Sigmoid colon (tissue), 7 donors: Measurements from ENCODE around the gene RRP7A. TPM values are rescaled to one million over a fixed set of nuclear protein-coding genes. Genes with fewer than 3 reads are reported as not detected.
"Not testable (repeated sequence)": the region's sequence is repeated elsewhere in the genome, so short reads cannot be mapped to it uniquely, and the experiment has no call there.

ENCODE experiments used
- DNase-seq: peaks from one replicate; pipeline ENCODE4 v3.0.0-alpha.2; 2019
- H3K27ac ChIP-seq, 4 donors: fragments of 200-600 bp; sonication (generic); one replicate each; pipeline ENCODE4 v1.5.1; 2016 to 2019; ENCODE audit warnings: mild to moderate bottlenecking in 1 of 4
- H3K27me3 ChIP-seq, 3 donors: fragments of 200-600 bp; sonication (generic); one replicate each; pipeline ENCODE4 v1.5.1; 2019; ENCODE audit warnings: mild to moderate bottlenecking in 1 of 3
- H3K36me3 ChIP-seq, 4 donors: fragments of 200-600 bp; sonication (generic); one replicate each; pipeline ENCODE4 v1.5.1; 2016 to 2019
- H3K4me1 ChIP-seq, 4 donors: fragments of 200-600 bp; sonication (generic); one replicate each; pipeline ENCODE4 v1.5.1; 2017 to 2019
- H3K4me3 ChIP-seq, 4 donors: fragments of 200-600 bp; sonication (generic); one replicate each; pipeline ENCODE4 v1.5.1; 2017 to 2019; ENCODE audit warnings: mild to moderate bottlenecking in 2 of 4, moderate library complexity in 1 of 4
- H3K9me3 ChIP-seq, 4 donors: fragments of 200-600 bp in 3 of 4; sonication (generic) in 3 of 4; one replicate each; pipeline versions ENCODE4 v1.5.1 to v1.6.1; 2013 to 2019
- EP300 ChIP-seq, 4 donors: sonication (generic); formaldehyde crosslinking; IDR thresholded peaks; one replicate each; pipeline ENCODE4 v1.6.1; 2017; ENCODE audit warnings: antibody characterized with exemption in 4 of 4
- POLR2A ChIP-seq, 2 donors: fragments of 450-650 bp; IDR thresholded peaks; one replicate each; pipeline ENCODE4 v1.6.1; 2016; ENCODE audit warnings: antibody characterized with exemption in 2 of 2, mild to moderate bottlenecking in 2 of 2, moderate library complexity in 2 of 2
- POLR2AphosphoS5 ChIP-seq, 4 donors: sonication (generic); formaldehyde crosslinking; IDR thresholded peaks; one replicate each; pipeline ENCODE4 v1.6.1; 2017; ENCODE audit warnings: antibody characterized with exemption in 4 of 4
- WGBS, 2 donors: extraction: QIAGEN DNeasy Blood & Tissue Kit; methylation state at CpG; one replicate each; pipeline ENCODE4 v1.1.7; 2013; 5-methylcytosine and 5-hydroxymethylcytosine counted together
- intact Hi-C: fragments of 100-400 bp; cut with DNase I; formaldehyde crosslinking; loops from one replicate; pipeline ENCODE4 v1.15.1; 2023
- polyA plus RNA-seq, 3 donors: library from polyadenylated mRNA; stranded (reverse); fragments of 200-250 nt; gene quantifications; one replicate each; pipeline ENCODE4 v1.2.3, GENCODE V29; 2013
- total RNA-seq, 4 donors: library from RNA; depleted of rRNA; stranded (reverse); fragments of >200 nt; gene quantifications; one replicate each; pipeline ENCODE4 v1.1.0, GENCODE V29; 2016
- TF ChIP-seq, protein P1 (sequence below), 4 experiments: fragments of 450-650 bp in 3 of 4; fragments of 200-600 bp in 1 of 4; IDR thresholded peaks; one replicate each; pipeline ENCODE4 v1.5.1; 2016 to 2019; ENCODE audit warnings: antibody characterized with exemption in 4 of 4, mild to moderate bottlenecking in 3 of 4, moderate library complexity in 2 of 4
- donor health status: healthy with polysubstance abuse.
- donor health status: Bipolar disorder and iron deficiency.
- donor health status: healthy.

The RRP7A gene
- total and polyA plus RNA-seq, 7 donors = 6.6 to 39.9 (median 19.6) TPM

DNA sequence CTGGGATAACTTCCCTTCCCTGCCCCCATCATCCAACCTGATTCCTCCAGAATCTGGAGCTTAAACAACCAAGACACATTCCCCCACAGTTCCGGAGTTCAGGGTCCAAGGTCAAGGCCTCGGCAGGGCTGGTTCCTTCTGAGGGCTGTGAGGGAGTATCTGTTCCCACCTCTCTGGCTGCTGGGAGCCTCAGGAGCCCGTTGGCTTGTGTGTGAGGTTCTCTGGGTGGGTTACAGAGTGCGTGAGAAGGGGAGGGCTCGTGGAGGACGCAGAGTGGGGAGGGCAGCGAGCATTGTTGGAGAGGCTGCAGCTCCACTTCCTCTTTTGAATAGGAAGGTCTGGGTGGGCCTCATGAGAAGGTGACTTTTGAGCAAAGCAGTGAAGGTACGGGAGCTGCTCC lies 42.7 kb upstream of the RRP7A start:
- no peaks in the 10 kb centered on the region for H3K27me3 ChIP-seq
- 41 to 42% methylated on average over 8 of the region's 8 CpGs for WGBS, 2 donors
- no peak for TF ChIP-seq POLR2A (IDR thresholded peaks at IDR 0.05)
- no peak for TF ChIP-seq EP300 (IDR thresholded peaks at IDR 0.05)
- TF ChIP-seq POLR2AphosphoS5 (IDR thresholded peaks at IDR 0.05) = no peak
- TF ChIP-seq, protein P1, sequence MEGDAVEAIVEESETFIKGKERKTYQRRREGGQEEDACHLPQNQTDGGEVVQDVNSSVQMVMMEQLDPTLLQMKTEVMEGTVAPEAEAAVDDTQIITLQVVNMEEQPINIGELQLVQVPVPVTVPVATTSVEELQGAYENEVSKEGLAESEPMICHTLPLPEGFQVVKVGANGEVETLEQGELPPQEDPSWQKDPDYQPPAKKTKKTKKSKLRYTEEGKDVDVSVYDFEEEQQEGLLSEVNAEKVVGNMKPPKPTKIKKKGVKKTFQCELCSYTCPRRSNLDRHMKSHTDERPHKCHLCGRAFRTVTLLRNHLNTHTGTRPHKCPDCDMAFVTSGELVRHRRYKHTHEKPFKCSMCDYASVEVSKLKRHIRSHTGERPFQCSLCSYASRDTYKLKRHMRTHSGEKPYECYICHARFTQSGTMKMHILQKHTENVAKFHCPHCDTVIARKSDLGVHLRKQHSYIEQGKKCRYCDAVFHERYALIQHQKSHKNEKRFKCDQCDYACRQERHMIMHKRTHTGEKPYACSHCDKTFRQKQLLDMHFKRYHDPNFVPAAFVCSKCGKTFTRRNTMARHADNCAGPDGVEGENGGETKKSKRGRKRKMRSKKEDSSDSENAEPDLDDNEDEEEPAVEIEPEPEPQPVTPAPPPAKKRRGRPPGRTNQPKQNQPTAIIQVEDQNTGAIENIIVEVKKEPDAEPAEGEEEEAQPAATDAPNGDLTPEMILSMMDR (IDR thresholded peaks at IDR 0.05) = no peak
- no peak overlapping the region for H3K27ac ChIP-seq
- no peak overlapping the region for H3K4me3 ChIP-seq
- no peaks in the 10 kb centered on the region for H3K9me3 ChIP-seq
- intact Hi-C loops = no loop called here
- peaks cover 0 to 3% (median 0%) of the 10 kb centered on the region in 4 donors for H3K36me3 ChIP-seq
- H3K4me1 ChIP-seq = no peaks in the 10 kb centered on the region
- no peak for DNase-seq

DNA sequence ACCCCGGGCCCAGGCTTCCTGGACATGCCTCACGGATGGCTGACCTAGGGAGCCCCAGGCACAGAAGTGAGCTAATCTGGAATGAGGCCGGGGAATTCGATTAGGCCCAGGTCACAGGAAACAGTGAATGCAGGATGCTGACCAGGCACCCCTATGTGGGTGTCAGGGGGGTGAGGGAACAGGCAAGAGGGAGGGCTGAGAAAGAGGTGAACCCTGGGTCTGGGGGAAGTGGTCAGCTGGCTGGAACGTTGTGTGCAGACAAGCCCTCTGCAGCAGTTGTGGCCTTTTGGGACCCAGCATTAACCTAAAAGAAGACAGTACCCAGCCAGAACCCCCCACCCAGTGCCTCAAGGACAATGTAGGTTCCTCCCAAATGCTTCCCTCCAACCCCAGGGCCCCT lies 42.3 kb upstream of the RRP7A start:
- no peak overlapping the region for H3K4me3 ChIP-seq
- peaks cover 0 to 3% (median 0%) of the 10 kb centered on the region in 4 donors for H3K36me3 ChIP-seq
- WGBS, 2 donors = 71% methylated on average over 5 of the region's 5 CpGs
- no peaks in the 10 kb centered on the region for H3K27me3 ChIP-seq
- H3K27ac ChIP-seq = no peak overlapping the region
- TF ChIP-seq POLR2A (IDR thresholded peaks at IDR 0.05) = no peak
- no peak for TF ChIP-seq POLR2AphosphoS5 (IDR thresholded peaks at IDR 0.05)
- no peak for TF ChIP-seq EP300 (IDR thresholded peaks at IDR 0.05)
- H3K9me3 ChIP-seq = no peaks in the 10 kb centered on the region
- DNase-seq = no peak
- H3K4me1 ChIP-seq = no peaks in the 10 kb centered on the region
- intact Hi-C loops = no loop called here

GRCh38 chr22:42560781-42561180 lies 41.2 kb upstream of the RRP7A start:
- Histone ChIP-seq H3K9me3 (no peaks in the 10 kb centered on the region), H3K27ac (no peak overlapping the region), H3K27me3 (no peaks in the 10 kb centered on the region), H3K4me3 (no peak overlapping the region), H3K4me1 (no peaks in the 10 kb centered on the region), H3K36me3 (peaks cover 0 to 3% (median 0%) of the 10 kb centered on the region in 4 donors)
- intact Hi-C loops = no loop called here
- DNase-seq = no peak
- no peak for TF ChIP-seq EP300 (IDR thresholded peaks at IDR 0.05)
- TF ChIP-seq, protein P1 (IDR thresholded peaks at IDR 0.05) = peak in 2 of 4 experiments; percentile 22 to 28
- 69 to 83% methylated on average over 7 of the region's 7 CpGs for WGBS, 2 donors

GRCh38 chr22:42560381-42560780 lies 40.8 kb upstream of the RRP7A start:
- intact Hi-C loops = no loop called here
- H3K4me3 ChIP-seq = no peak overlapping the region
- TF ChIP-seq POLR2AphosphoS5 (IDR thresholded peaks at IDR 0.05) (no peak), EP300 (IDR thresholded peaks at IDR 0.05) (no peak), POLR2A (IDR thresholded peaks at IDR 0.05) (no peak)
- TF ChIP-seq, protein P1 (IDR thresholded peaks at IDR 0.05) = no peak
- H3K36me3 ChIP-seq = peaks cover 0 to 3% (median 0%) of the 10 kb centered on the region in 4 donors
- H3K27me3 ChIP-seq = no peaks in the 10 kb centered on the region
- H3K4me1 ChIP-seq = no peaks in the 10 kb centered on the region
- no peaks in the 10 kb centered on the region for H3K9me3 ChIP-seq
- no peak for DNase-seq
- 86 to 91% methylated on average over 8 of the region's 8 CpGs for WGBS, 2 donors
- H3K27ac ChIP-seq = no peak overlapping the region

DNA sequence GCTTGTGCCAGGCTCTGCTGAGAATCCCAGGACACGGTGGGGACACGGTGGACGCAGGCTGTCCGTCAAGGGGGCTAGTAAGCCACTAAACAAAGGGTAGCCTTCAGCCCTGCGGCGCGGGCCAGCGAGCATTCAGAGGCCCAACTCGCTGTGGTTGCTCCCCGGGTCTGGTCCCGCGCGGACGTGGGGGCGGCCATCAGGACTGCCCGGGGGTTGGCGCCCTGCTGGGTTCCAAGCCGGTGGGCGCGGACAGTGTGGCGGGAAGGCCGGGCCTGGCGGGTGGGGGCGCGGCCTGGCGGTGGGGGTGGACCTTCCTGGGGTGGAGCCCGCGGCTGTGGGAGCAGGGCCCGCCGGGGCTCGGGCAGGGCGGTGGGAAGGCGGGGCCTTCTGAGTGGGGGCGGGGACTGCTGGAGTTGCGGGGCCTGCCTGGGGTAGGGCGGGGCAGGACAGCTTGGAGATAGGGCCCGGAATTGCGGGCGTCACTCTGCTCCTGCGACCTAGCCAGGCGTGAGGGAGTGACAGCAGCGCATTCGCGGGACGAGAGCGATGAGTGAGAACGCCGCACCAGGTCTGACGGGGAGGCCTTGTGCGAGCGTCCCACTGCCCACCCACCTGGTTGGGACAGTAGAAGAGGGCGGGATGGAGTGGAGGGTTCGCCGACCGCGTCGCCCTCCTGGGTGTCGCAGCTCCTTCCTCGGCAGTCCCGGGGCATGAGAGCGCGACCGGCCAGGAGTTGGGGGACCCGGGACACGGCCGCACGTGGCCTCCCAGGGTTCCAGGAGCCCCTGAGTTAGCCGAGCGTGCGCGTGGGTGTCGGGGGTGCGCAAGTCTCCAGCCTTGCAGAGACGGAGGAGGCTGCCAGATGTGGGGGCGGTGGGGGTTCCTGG lies 34.1 kb upstream of the RRP7A start, which contains the start of gene SERHL2:
Gene SERHL2, plus strand, starts transcription at position 482 of the 887 bp plus-strand sequence. Its CDS starts 65 bp downstream, at position 547.
- no peaks in the 10 kb centered on the region for H3K27me3 ChIP-seq
- H3K36me3 ChIP-seq = no peaks in the 10 kb centered on the region
- peak; percentile 95 for DNase-seq
- TF ChIP-seq POLR2AphosphoS5 (IDR thresholded peaks at IDR 0.05) = peak; percentile 28 to 67 (median 44)
- TF ChIP-seq EP300 (IDR thresholded peaks at IDR 0.05) = no peak
- peak in 1 of 2 donors; percentile 38 for TF ChIP-seq POLR2A (IDR thresholded peaks at IDR 0.05)
- TF ChIP-seq, protein P1 (IDR thresholded peaks at IDR 0.05) = no peak
- intact Hi-C loops = no loop called here
- peaks cover 0 to 16% (median 12%) of the 10 kb centered on the region in 4 donors for H3K4me1 ChIP-seq
- peak within 1 kb of the TSS; percentile 35 to 65 (median 54) for H3K4me3 ChIP-seq
- 1 to 3% methylated on average over 75 of the region's 75 CpGs for WGBS, 2 donors
- H3K27ac ChIP-seq = peak within 1 kb of the TSS; percentile 12 to 57 (median 52)
- no peaks in the 10 kb centered on the region for H3K9me3 ChIP-seq

DNA sequence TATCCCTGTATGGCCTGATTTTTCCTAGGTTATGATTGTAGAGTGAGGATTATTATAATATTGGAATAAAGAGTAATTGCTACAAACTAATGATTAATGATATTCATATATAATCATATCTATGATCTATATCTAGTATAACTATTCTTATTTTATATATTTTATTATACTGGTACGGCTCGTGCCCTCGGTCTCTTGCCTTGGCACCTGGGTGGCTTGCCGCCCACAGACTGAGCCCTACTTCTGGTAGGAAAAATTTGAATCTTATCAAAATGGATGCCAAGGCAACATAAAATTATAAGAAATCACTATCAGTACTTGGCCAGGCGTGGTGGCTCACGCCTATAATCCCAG lies 32.7 kb upstream of the RRP7A start:
- H3K4me3 ChIP-seq, H3K36me3 ChIP-seq, DNase-seq, H3K9me3 ChIP-seq, H3K27me3 ChIP-seq, H3K27ac ChIP-seq, intact Hi-C loops: not testable (repeated sequence)
- peaks cover 0 to 16% (median 12%) of the 10 kb centered on the region in 4 donors for H3K4me1 ChIP-seq
- 86 to 90% methylated on average over 6 of the region's 6 CpGs for WGBS, 2 donors
